HG02981 (cell line): Measurements from ENCODE around the gene ZNF697.

Source experiments
- ATAC-seq: cut with Tn5 transposase; IDR thresholded peaks from one replicate; pipeline ENCODE4 v1.9.1; 2021; ENCODE audit warnings: mild to moderate bottlenecking, moderate library complexity; ENCODE audit not compliant: unreplicated experiment

Gene ZNF697

GRCh38 chr1:119664067-119664466, 16.0 kb upstream of the ZNF697 start:
- ATAC-seq: no peak

- ATAC-seq: peak; percentile 70
Observed at GRCh38 chr1:119662034-119662437, 14.0 kb upstream of the ZNF697 start.

GRCh38 chr1:119660253-119661083, 12.4 kb upstream of the ZNF697 start:
- peak; percentile 53 for ATAC-seq

GRCh38 chr1:119659628-119660027, 11.6 kb upstream of the ZNF697 start:
- no peak for ATAC-seq

GRCh38 chr1:119656410-119656955, 8.4 kb upstream of the ZNF697 start:
- ATAC-seq: peak; percentile 48

- ATAC-seq: no peak
Observed at GRCh38 chr1:119655154-119655553, 7.1 kb upstream of the ZNF697 start.

GRCh38 chr1:119653839-119654170, 5.7 kb upstream of the ZNF697 start:
- no peak for ATAC-seq

- no peak for ATAC-seq
Observed at GRCh38 chr1:119653135-119653838, 5.2 kb upstream of the ZNF697 start.

- no peak for ATAC-seq
Observed at GRCh38 chr1:119652587-119652986, 4.5 kb upstream of the ZNF697 start.

GRCh38 chr1:119651641-119652040, 3.6 kb upstream of the ZNF697 start:
- ATAC-seq: no peak

GRCh38 chr1:119651133-119651532, 3.1 kb upstream of the ZNF697 start:
- no peak for ATAC-seq

GRCh38 chr1:119648620-119649004, 546 bp upstream of the ZNF697 start:
- ATAC-seq: no peak

GRCh38 chr1:119647228-119647733, 785 bp downstream of the ZNF697 start:
- no peak for ATAC-seq

- ATAC-seq: no peak
Observed at GRCh38 chr1:119646521-119647227, 1.4 kb downstream of the ZNF697 start.

GRCh38 chr1:119639109-119639508, 9.0 kb downstream of the ZNF697 start:
- ATAC-seq: no peak

- no peak for ATAC-seq
Observed at GRCh38 chr1:119637710-119638109, 10.4 kb downstream of the ZNF697 start.

- ATAC-seq: no peak
Observed at GRCh38 chr1:119636491-119637089, 11.5 kb downstream of the ZNF697 start.

- ATAC-seq: no peak
Observed at GRCh38 chr1:119635811-119636390, 12.2 kb downstream of the ZNF697 start.

GRCh38 chr1:119634016-119634415, 14.1 kb downstream of the ZNF697 start:
- ATAC-seq: no peak

GRCh38 chr1:119633575-119633974, 14.5 kb downstream of the ZNF697 start:
- ATAC-seq: no peak

- no peak for ATAC-seq
Observed at GRCh38 chr1:119632841-119633240, 15.2 kb downstream of the ZNF697 start.
